Hepatocyte (in vitro differentiated cells): Measurements from ENCODE around the gene EBF4. TPM values are rescaled to one million over a fixed set of nuclear protein-coding genes. Genes with fewer than 3 reads are reported as not detected.

Source experiments
- DNase-seq: peaks from one replicate; pipeline ENCODE4 v3.0.0-alpha.2; 2016; ENCODE audit warnings: low spot score
- H2AFZ ChIP-seq: fragments of 200-600 bp; sonication (generic); 2 replicates; pipeline ENCODE4 v1.6.0; 2016; ENCODE audit warnings: antibody characterized with exemption, mild to moderate bottlenecking
- H3K27ac ChIP-seq: fragments of 200-600 bp; sonication (generic); 2 replicates; pipeline ENCODE4 v1.5.1; 2016; ENCODE audit warnings: mild to moderate bottlenecking
- H3K27me3 ChIP-seq: fragments of 200-600 bp; sonication (generic); 2 replicates; pipeline ENCODE4 v1.6.1; 2016
- H3K36me3 ChIP-seq: fragments of 200-600 bp; sonication (generic); replicated peaks from 2 replicates; pipeline ENCODE4 v1.5.1; 2016; ENCODE audit warnings: low read depth; ENCODE audit not compliant: insufficient read depth
- H3K4me1 ChIP-seq: fragments of 200-600 bp; sonication (generic); 2 replicates; pipeline ENCODE4 v1.5.1; 2016; ENCODE audit warnings: mild to moderate bottlenecking, moderate library complexity; ENCODE audit not compliant: insufficient read depth
- H3K4me2 ChIP-seq: fragments of 200-600 bp; sonication (generic); 2 replicates; pipeline ENCODE4 v1.6.0; 2016
- H3K4me3 ChIP-seq: fragments of 200-600 bp; sonication (generic); 2 replicates; pipeline ENCODE4 v1.5.1; 2016; ENCODE audit warnings: mild to moderate bottlenecking
- H3K79me2 ChIP-seq: fragments of 200-600 bp; sonication (generic); 2 replicates; pipeline ENCODE4 v1.6.0; 2017; ENCODE audit warnings: mild to moderate bottlenecking
- H3K9me2 ChIP-seq: fragments of 200-600 bp; sonication (generic); replicated peaks from 2 replicates; pipeline ENCODE4 v1.6.0; 2017; ENCODE audit warnings: mild to moderate bottlenecking; ENCODE audit not compliant: insufficient read depth
- H3K9me3 ChIP-seq: fragments of 200-600 bp; sonication (generic); 2 replicates; pipeline ENCODE4 v1.5.1; 2016; ENCODE audit warnings: low read depth, mild to moderate bottlenecking
- H4K20me1 ChIP-seq: fragments of 200-600 bp; sonication (generic); 2 replicates; pipeline ENCODE4 v1.6.0; 2016; ENCODE audit warnings: mild to moderate bottlenecking; ENCODE audit not compliant: insufficient read depth, poor library complexity, severe bottlenecking
- EZH2 ChIP-seq: fragments of 200-600 bp; sonication (generic); IDR thresholded peaks from 2 replicates; pipeline ENCODE4 v1.6.1; 2016; ENCODE audit warnings: antibody characterized with exemption, mild to moderate bottlenecking, borderline replicate concordance
- EZH2phosphoT487 ChIP-seq: fragments of 200-600 bp; sonication (generic); IDR thresholded peaks from one replicate; pipeline ENCODE4 v1.6.1; 2018; ENCODE audit warnings: antibody characterized with exemption, mild to moderate bottlenecking, low read depth, moderate library complexity; ENCODE audit not compliant: unreplicated experiment, severe bottlenecking
- WGBS: methylation state at CpG from one replicate; pipeline ENCODE4 v1.1.6; 2016; ENCODE audit warnings: low lambda C conversion rate; ENCODE audit errors: missing lambda C conversion rate; 5-methylcytosine and 5-hydroxymethylcytosine counted together
- polyA plus RNA-seq: library from polyadenylated mRNA; unstranded; fragments of >200 nt; fragmentation: Nextera tagmentation; extraction: Ambion mirVana; gene quantifications from 2 replicates; pipeline ENCODE4 v1.2.1, GENCODE V29; 2016
- total RNA-seq: library from RNA; depleted of rRNA; stranded (reverse); fragments of >200 nt; gene quantifications from 2 replicates; pipeline ENCODE4 v1.2.3, GENCODE V29; 2014
- TF ChIP-seq, protein P1 (sequence below): fragments of 200-600 bp; sonication (generic); IDR thresholded peaks from 2 replicates; pipeline ENCODE4 v1.5.1; 2016; ENCODE audit warnings: antibody characterized with exemption, mild to moderate bottlenecking; ENCODE audit not compliant: poor library complexity

Gene EBF4
- total and polyA plus RNA-seq, 2 experiments from 2014 or later: 10.7 to 17.9 TPM

GRCh38 chr20:2693286-2694007, 867 bp downstream of the EBF4 start:
- H3K79me2 ChIP-seq: no peaks in the 10 kb centered on the region
- 3% methylated on average over 42 of the region's 89 CpGs for WGBS
- TF ChIP-seq EZH2 (peak; percentile 57), EZH2phosphoT487 (no peak)
- TF ChIP-seq, protein P1, sequence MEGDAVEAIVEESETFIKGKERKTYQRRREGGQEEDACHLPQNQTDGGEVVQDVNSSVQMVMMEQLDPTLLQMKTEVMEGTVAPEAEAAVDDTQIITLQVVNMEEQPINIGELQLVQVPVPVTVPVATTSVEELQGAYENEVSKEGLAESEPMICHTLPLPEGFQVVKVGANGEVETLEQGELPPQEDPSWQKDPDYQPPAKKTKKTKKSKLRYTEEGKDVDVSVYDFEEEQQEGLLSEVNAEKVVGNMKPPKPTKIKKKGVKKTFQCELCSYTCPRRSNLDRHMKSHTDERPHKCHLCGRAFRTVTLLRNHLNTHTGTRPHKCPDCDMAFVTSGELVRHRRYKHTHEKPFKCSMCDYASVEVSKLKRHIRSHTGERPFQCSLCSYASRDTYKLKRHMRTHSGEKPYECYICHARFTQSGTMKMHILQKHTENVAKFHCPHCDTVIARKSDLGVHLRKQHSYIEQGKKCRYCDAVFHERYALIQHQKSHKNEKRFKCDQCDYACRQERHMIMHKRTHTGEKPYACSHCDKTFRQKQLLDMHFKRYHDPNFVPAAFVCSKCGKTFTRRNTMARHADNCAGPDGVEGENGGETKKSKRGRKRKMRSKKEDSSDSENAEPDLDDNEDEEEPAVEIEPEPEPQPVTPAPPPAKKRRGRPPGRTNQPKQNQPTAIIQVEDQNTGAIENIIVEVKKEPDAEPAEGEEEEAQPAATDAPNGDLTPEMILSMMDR: no peak
- H3K9me3 ChIP-seq: no peaks in the 10 kb centered on the region
- no peaks in the 10 kb centered on the region for H3K4me1 ChIP-seq
- H3K36me3 ChIP-seq: no peaks in the 10 kb centered on the region
- H3K27me3 ChIP-seq: peaks cover 36% of the 10 kb centered on the region
- H3K4me2 ChIP-seq: peak overlapping the region; percentile 81
- DNase-seq: peak; percentile 69
- no peak overlapping the region for H3K4me3 ChIP-seq
- no peaks in the 10 kb centered on the region for H4K20me1 ChIP-seq
- H3K9me2 ChIP-seq: no peaks in the 10 kb centered on the region
- H3K27ac ChIP-seq: no peak overlapping the region
- H2AFZ ChIP-seq: peak overlapping the region; percentile 45

DNA sequence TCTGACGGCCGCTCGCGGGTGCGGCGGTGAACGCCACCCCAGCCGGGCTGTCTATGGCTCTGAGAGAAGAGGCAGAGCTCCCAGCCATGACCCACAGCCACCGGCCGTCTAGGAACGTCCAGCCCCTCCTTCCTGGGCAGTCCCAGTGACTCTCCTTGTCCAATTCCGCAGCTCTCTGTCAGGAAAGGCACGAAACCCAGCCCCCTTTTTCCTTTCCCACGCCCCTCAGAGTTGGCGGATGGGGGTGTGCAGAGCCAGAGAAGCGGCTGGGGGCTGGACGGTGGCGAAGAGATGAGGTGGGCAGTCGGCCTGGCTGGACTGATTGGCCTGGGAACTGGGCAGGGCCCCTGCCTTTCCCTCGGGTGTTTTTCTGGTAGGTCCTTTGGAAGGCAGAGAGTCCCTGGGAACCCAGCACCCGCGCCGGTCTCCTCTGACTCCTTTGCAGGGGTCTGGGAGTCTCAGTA, 1.5 kb downstream of the EBF4 start:
- no peaks in the 10 kb centered on the region for H3K4me1 ChIP-seq
- no peaks in the 10 kb centered on the region for H3K79me2 ChIP-seq
- no peaks in the 10 kb centered on the region for H3K36me3 ChIP-seq
- H4K20me1 ChIP-seq: no peaks in the 10 kb centered on the region
- DNase-seq: no peak
- 22% methylated on average over 17 of the region's 23 CpGs for WGBS
- peak overlapping the region; percentile 45 for H2AFZ ChIP-seq
- TF ChIP-seq EZH2phosphoT487 (no peak), EZH2 (no peak)
- TF ChIP-seq, protein P1: no peak
- peak overlapping the region; percentile 81 for H3K4me2 ChIP-seq
- H3K9me2 ChIP-seq: no peaks in the 10 kb centered on the region
- H3K4me3 ChIP-seq: no peak overlapping the region
- peaks cover 36% of the 10 kb centered on the region for H3K27me3 ChIP-seq
- no peaks in the 10 kb centered on the region for H3K9me3 ChIP-seq
- H3K27ac ChIP-seq: no peak overlapping the region

DNA sequence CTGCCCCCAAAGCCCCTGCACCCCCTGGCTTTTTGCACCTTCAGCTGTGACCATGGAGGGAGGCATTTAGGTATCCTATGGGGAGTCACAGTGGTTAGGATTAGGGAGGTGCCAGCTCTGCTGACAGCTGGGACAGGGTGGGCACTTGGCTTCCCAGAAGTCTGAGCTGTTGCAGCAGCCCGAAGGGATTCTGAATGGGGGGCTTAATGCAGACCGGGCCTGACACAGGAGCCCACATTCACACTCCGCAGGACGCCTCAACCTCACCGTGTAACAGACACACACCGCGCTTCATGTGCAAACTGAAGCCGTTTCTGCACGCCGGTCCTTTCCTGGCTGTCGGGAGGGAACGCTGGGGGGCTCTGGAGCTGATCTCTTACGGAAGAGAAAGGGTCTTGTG, 1.9 kb downstream of the EBF4 start:
- TF ChIP-seq, protein P1: no peak
- no peak for TF ChIP-seq EZH2
- TF ChIP-seq EZH2phosphoT487: no peak
- Histone ChIP-seq H3K27me3 (peaks cover 32% of the 10 kb centered on the region), H3K4me1 (no peaks in the 10 kb centered on the region), H2AFZ (no peak overlapping the region), H3K9me2 (no peaks in the 10 kb centered on the region), H3K79me2 (no peaks in the 10 kb centered on the region), H3K36me3 (no peaks in the 10 kb centered on the region), H3K4me3 (no peak overlapping the region), H3K27ac (no peak overlapping the region), H3K4me2 (peak overlapping the region; percentile 81), H3K9me3 (no peaks in the 10 kb centered on the region), H4K20me1 (no peaks in the 10 kb centered on the region)
- WGBS: 35% methylated on average over 13 of the region's 13 CpGs
- DNase-seq: no peak
